AG08396 (cell line): ENCODE data around the gene KRTAP10-3.
A peak's percentile ranks its signal among the peaks of the same experiment; 100 is the strongest.

Source experiments
- DNase-seq: peaks from one replicate; pipeline ENCODE4 v3.0.0; 2012; ENCODE audit warnings: low spot score, mixed read lengths

Gene KRTAP10-3

GRCh38 chr21:44527983-44528633 lies 30.5 kb downstream of the KRTAP10-3 start:
- no peak for DNase-seq

GRCh38 chr21:44527156-44527982 lies 31.2 kb downstream of the KRTAP10-3 start:
- no peak for DNase-seq

GRCh38 chr21:44526096-44526997 lies 32.2 kb downstream of the KRTAP10-3 start:
- DNase-seq, result no peak

DNA sequence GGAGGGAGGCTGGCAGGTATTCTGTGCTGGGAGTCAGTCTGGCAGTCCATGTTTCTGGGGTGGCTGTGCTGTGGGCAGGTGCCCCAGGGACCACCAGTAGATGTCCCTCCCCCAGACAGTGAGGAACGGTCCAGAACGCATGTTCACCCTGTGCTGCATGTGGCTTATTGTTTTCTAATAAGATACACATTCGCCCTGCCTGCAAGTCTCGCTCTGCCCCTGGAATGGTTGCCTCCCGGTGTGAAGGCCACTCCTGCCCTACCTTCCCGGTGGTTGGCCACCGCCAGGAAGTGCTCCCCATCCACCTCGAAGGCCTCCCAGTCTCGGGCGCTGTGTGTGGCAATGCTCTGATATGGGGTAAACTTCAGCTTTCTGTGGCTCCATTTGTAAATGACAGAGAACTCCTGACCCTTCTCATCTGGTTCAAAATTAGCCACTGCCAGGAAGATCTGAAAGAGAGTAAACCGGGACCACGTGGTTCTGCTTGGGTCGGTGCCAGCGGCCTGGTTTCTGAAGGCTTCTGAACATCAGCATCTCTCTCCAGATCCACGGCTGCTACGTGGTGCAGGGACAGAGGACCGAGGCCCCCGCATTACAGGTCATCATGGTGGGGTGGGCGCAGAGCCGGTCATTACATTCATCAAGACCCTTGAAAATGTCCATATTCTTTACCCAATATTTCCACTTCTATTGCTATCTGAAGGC lies 33.1 kb downstream of the KRTAP10-3 start:
- DNase-seq, result no peak

GRCh38 chr21:44524414-44525371 lies 33.9 kb downstream of the KRTAP10-3 start:
- no peak for DNase-seq

GRCh38 chr21:44523567-44524413 lies 34.8 kb downstream of the KRTAP10-3 start:
- no peak for DNase-seq

GRCh38 chr21:44522753-44523204 lies 35.8 kb downstream of the KRTAP10-3 start:
- DNase-seq, result no peak

- DNase-seq, result no peak
Observed at GRCh38 chr21:44521928-44522752, 36.5 kb downstream of the KRTAP10-3 start.

DNA sequence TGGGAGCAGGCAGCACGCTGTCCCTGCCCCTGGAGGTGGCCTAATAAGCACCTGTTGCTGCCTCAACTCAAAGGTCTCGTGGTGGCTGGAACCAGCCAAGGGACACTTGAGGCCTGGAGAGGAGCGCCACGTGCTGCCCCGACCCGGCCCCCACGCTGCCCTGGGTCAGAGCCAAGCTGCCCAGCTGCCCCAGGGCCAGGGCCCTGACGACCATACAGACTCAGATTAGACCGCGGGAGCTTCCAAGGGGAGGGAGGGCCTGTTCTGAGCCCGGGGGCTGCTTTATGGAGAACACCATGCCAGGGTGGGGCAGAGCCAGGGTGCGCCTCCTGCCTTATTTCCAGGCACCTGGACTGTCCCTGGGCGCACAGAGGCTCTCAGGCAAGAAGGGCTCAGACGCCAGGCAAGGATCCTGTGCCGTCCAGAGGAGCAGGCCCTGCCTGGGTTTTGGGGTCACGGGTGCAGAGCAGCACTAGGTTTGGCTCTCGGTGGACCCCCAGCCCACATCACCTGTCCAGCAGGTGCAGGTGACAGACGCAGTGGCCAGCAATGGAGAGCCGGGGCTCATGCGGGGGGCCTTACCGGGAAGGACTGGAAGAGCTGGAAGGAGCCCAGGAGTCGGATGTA lies 37.2 kb downstream of the KRTAP10-3 start:
- no peak for DNase-seq

DNA sequence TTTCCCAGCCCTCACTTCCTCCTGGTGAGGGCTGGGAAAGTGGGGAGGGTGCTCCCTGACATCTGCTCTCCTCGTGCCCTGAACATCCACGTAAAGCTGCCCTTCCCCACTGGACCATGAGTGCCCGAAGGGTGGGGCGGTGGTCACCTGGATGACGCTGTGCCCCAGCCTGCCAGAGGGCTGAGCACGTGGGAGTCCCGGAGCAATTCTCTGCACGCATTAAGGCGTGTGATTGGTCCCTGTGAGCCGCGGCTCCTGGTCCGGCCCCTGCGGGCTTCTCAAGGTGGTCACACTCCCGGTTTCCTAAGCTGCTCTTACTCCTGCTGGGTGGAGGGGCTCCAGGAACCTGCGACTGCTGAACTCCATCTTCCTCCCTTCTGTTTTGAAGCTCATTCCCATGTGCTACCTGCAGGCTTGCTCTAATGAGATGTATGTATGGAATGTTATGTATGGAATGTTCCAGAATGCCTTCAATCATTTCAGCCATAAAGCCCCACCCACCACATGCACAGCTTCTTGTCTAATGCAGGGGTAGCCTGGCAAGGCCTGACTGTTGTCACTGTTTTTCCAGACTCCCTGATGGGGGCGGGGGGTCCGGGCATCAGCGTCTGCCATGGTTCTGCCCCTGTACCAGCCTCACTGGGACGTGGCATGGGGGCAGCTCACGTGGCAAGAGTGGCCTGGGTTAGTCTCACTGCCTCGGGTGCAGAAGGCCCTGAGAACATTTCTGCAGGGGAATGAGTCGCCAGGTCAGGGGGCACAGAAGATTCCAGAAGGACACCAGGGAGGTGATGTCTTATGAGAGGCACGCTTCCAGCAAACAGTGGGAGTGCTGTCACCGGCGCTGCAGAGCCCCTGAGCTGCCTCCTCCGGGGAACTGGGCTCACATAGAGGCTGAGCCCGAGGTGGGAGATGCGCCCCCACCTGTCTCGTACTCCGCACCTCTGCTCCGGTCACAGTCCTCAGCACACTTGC lies 38.0 kb downstream of the KRTAP10-3 start:
- DNase-seq, result no peak

- no peak for DNase-seq
Observed at GRCh38 chr21:44519346-44520325, 39.0 kb downstream of the KRTAP10-3 start.

DNA sequence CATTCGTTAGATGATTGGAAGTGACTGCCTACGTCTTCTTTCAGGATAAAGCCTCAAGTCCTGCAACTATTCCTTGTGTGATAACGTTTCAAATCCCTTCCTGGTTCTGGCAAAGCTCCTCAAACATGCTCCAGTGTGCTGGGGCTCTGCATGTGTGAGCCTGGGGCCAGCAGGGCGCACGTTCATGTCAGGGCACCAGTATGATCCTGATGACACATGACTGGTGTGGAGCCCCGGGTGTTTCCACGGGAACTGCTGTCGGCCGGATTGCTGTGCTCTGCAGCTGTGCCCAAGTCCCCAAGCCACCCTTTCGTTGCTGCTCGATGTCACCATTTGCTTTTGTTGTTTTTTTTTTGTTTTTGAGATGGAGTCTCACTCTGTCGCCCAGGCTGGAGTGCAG lies 39.9 kb downstream of the KRTAP10-3 start:
- DNase-seq, result no peak

- peak; percentile 50 for DNase-seq
Observed at GRCh38 chr21:44517175-44517899, 41.3 kb downstream of the KRTAP10-3 start.

DNA sequence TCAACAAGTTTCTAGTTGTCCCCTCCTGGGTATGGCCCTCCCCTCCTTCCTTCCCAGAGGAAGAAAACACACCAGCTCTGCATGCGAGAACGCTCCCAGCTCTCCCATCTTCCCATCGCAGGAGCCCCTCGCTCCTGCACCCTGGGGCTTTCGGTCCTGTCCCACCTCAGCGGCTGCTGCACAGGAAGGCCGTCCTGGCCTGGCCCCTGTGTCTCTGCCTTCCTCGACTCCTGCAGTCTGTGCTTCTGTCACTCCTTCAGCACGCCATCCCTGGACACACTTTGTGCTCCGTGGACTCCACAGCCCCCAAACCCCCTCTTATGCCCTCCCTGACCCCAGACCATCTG lies 41.8 kb downstream of the KRTAP10-3 start:
- DNase-seq, result no peak

- DNase-seq, result no peak
Observed at GRCh38 chr21:44516342-44516741, 42.3 kb downstream of the KRTAP10-3 start.
